SK-N-SH (cell line): ENCODE measurements around the gene SHMT1. TPM values are rescaled to one million over a fixed set of nuclear protein-coding genes. Genes with fewer than 3 reads are reported as not detected.

Experiments used
- CTCF ChIA-PET: fragments of 300-600, 350-600 bp; formaldehyde crosslinking; extraction: SDS; loops from one replicate; lab custom pipeline; 2021; lab: Yijun Ruan, JAX
- POLR2A ChIA-PET: fragments of 350-600 bp; sonication (Branson Sonifier 250); formaldehyde crosslinking; extraction: SDS; loops from one replicate; lab custom pipeline; 2020; ENCODE audit warnings: antibody characterized with exemption, inconsistent platforms; lab: Yijun Ruan, JAX
- DNase-seq: peaks from one replicate; pipeline ENCODE4 v3.0.0; 2012
- H2AFZ ChIP-seq: fragments of 200-600 bp; sonication (generic); 2 replicates; pipeline ENCODE4 v1.8.1; 2016; ENCODE audit warnings: antibody characterized with exemption, mild to moderate bottlenecking, low read depth
- H3F3A ChIP-seq: fragments of 200-600 bp; sonication (generic); replicated peaks from 2 replicates; pipeline ENCODE3; 2016; ENCODE audit warnings: antibody characterized with exemption, mild to moderate bottlenecking; ENCODE audit not compliant: insufficient read depth
- H3K27ac ChIP-seq, 2 experiments: fragments of 200-500 bp in 1 of 2; fragments of 200-600 bp in 1 of 2; sonication (Bioruptor generic) in 1 of 2; sonication (generic), shearing (Covaris generic) in 1 of 2; 2 replicates each; pipeline versions ENCODE4 v1.5.1 to v1.6.1; 2014 to 2016; ENCODE audit warnings: low read depth in 2 of 2, inconsistent platforms in 1 of 2, low read length in 1 of 2, mild to moderate bottlenecking in 1 of 2, mixed read lengths in 1 of 2
- H3K27me3 ChIP-seq: fragments of 200-600 bp; sonication (generic), shearing (Covaris generic); 2 replicates; pipeline ENCODE4 v1.6.1; 2016; ENCODE audit warnings: mixed run types; ENCODE audit not compliant: insufficient read depth
- H3K36me3 ChIP-seq, 2 experiments: fragments of 200-500 bp in 1 of 2; fragments of 200-600 bp in 1 of 2; sonication (Bioruptor generic) in 1 of 2; sonication (generic) in 1 of 2; replicated peaks in 1 of 2; 2 replicates each; pipeline versions ENCODE3 to v1.5.1; 2014 to 2016; ENCODE audit warnings: low read length in 1 of 2, mild to moderate bottlenecking in 1 of 2; ENCODE audit not compliant: insufficient read depth in 2 of 2, control insufficient read depth in 1 of 2
- H3K4me1 ChIP-seq, 2 experiments: fragments of 200-500 bp in 1 of 2; fragments of 200-600 bp in 1 of 2; sonication (Bioruptor generic) in 1 of 2; sonication (generic), shearing (Covaris generic) in 1 of 2; 2 replicates each; pipeline versions ENCODE4 v1.5.1 to v1.6.1; 2014 to 2016; ENCODE audit warnings: low read depth in 1 of 2, low read length in 1 of 2, mixed run types in 1 of 2; ENCODE audit not compliant: insufficient read depth in 2 of 2, control insufficient read depth in 1 of 2
- H3K4me2 ChIP-seq: fragments of 200-600 bp; sonication (generic), shearing (Covaris generic); 2 replicates; pipeline ENCODE4 v1.6.1; 2017; ENCODE audit warnings: mixed run types
- H3K4me3 ChIP-seq, 2 experiments: fragments of 200-500 bp in 1 of 2; fragments of 200-600 bp in 1 of 2; sonication (Bioruptor generic) in 1 of 2; sonication (generic), shearing (Covaris generic) in 1 of 2; 2 replicates each; pipeline versions ENCODE4 v1.5.1 to v1.8.1; 2014 to 2016; ENCODE audit warnings: low read depth in 2 of 2, inconsistent platforms in 1 of 2, low read length in 1 of 2, mild to moderate bottlenecking in 1 of 2, mixed read lengths in 1 of 2, moderate library complexity in 1 of 2
- H3K79me2 ChIP-seq: fragments of 200-600 bp; sonication (generic); 2 replicates; pipeline ENCODE4 v1.8.1; 2017; ENCODE audit warnings: mild to moderate bottlenecking; ENCODE audit not compliant: insufficient read depth
- H3K9ac ChIP-seq: fragments of 200-600 bp; sonication (generic); 2 replicates; pipeline ENCODE4 v1.6.1; 2017; ENCODE audit warnings: mixed run types
- H3K9me2 ChIP-seq: fragments of 200-600 bp; sonication (generic); 2 replicates; pipeline ENCODE4 v1.6.1; 2017; ENCODE audit warnings: mixed run types
- H3K9me3 ChIP-seq: fragments of 200-600 bp; sonication (generic); 2 replicates; pipeline ENCODE4 v1.6.1; 2017; ENCODE audit warnings: mixed run types, mild to moderate bottlenecking, moderate library complexity
- H4K20me1 ChIP-seq: fragments of 200-600 bp; sonication (generic); 2 replicates; pipeline ENCODE4 v1.6.1; 2017; ENCODE audit warnings: mild to moderate bottlenecking, mixed run types; ENCODE audit not compliant: insufficient read depth
- EP300 ChIP-seq, 2 experiments: IDR thresholded peaks; 2 replicates each; pipeline versions ENCODE4 v1.4.0 to v1.6.1; 2012; ENCODE audit warnings: borderline replicate concordance in 1 of 2, low read depth in 1 of 2, low read length in 1 of 2
- FOXM1 ChIP-seq: IDR thresholded peaks from 2 replicates; pipeline ENCODE4 v1.4.0; 2012; ENCODE audit warnings: low read depth, mild to moderate bottlenecking
- GABPA ChIP-seq: IDR thresholded peaks from 2 replicates; pipeline ENCODE4 v1.4.0; 2012; ENCODE audit warnings: low read depth, mild to moderate bottlenecking
- GATA2 ChIP-seq: sonication (generic); formaldehyde crosslinking; IDR thresholded peaks from 2 replicates; pipeline ENCODE4 v1.5.0; 2020; ENCODE audit warnings: mild to moderate bottlenecking, missing genetic modification reagents
- MXI1 ChIP-seq: IDR thresholded peaks from 2 replicates; pipeline ENCODE4 v1.6.1; 2012; ENCODE audit warnings: mild to moderate bottlenecking, low read depth, low read length, improper control_type of control experiment
- POLR2AphosphoS5 ChIP-seq: IDR thresholded peaks from 2 replicates; pipeline ENCODE4 v1.6.1; 2012; ENCODE audit warnings: low read depth, low read length
- RAD21 ChIP-seq: IDR thresholded peaks from 2 replicates; pipeline ENCODE4 v1.6.1; 2012; ENCODE audit warnings: mild to moderate bottlenecking, low read length
- RXRA ChIP-seq: IDR thresholded peaks from 2 replicates; pipeline ENCODE4 v1.4.0; 2012; ENCODE audit warnings: low read depth, mild to moderate bottlenecking, borderline replicate concordance
- TEAD4 ChIP-seq: IDR thresholded peaks from 2 replicates; pipeline ENCODE4 v1.4.0; 2012; ENCODE audit warnings: mild to moderate bottlenecking, borderline replicate concordance; ENCODE audit not compliant: insufficient read depth
- YY1 ChIP-seq: IDR thresholded peaks from 2 replicates; pipeline ENCODE4 v1.4.0; 2012; ENCODE audit warnings: low read depth, mild to moderate bottlenecking
- WGBS: methylation state at CpG from one replicate; pipeline ENCODE4 v1.1.6; 2017; ENCODE audit warnings: low lambda C conversion rate; 5-methylcytosine and 5-hydroxymethylcytosine counted together
- polyA plus RNA-seq, 3 experiments: library from polyadenylated mRNA; depleted of rRNA; stranded (reverse); fragments of >200 nt; gene quantifications; 2 replicates each; pipeline ENCODE4 v1.2.3, GENCODE V29; 2012
- TF ChIP-seq, protein P1 (sequence below): IDR thresholded peaks from 2 replicates; pipeline ENCODE4 v1.4.0; 2012; ENCODE audit warnings: low read depth, borderline replicate concordance
- TF ChIP-seq, protein P2 (sequence below): fragments of 200-600 bp; sonication (generic); IDR thresholded peaks from 2 replicates; pipeline ENCODE4 v1.6.1; 2017; ENCODE audit warnings: antibody characterized with exemption, mild to moderate bottlenecking, moderate library complexity
- TF ChIP-seq, protein P3 (sequence below): IDR thresholded peaks from 2 replicates; pipeline ENCODE4 v1.4.0; 2012; ENCODE audit warnings: low read depth
- TF ChIP-seq, protein P4 (sequence below): fragments of 150-350 bp; IDR thresholded peaks from 2 replicates; pipeline ENCODE4 v1.6.1; 2016; ENCODE audit warnings: mild to moderate bottlenecking, low read depth, low read length

Gene SHMT1
- polyA plus RNA-seq, 1 of the 3 experiments (the other 2 are of a cell fraction): 17.0 TPM

DNA sequence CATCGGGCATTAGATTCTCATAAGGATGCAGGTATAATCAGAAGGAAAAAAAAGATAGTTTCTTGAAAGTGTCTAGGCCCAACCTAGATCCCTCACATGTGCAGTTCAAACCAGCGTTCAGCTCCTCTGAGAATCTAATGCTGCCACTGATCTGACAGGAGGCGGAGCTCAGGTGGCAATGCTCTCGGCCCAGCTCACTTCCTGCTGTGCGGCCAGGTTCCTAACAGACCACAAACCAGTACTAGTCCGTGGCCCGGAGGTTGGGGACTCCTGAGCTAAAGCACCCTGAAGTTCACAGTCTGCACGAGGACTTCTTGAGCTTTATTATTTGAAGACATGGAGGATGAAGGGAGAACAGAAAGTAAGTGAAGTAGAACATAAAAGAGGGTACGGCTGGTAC lies 31.5 kb downstream of the SHMT1 start (continued):
- TF ChIP-seq, protein P1, sequence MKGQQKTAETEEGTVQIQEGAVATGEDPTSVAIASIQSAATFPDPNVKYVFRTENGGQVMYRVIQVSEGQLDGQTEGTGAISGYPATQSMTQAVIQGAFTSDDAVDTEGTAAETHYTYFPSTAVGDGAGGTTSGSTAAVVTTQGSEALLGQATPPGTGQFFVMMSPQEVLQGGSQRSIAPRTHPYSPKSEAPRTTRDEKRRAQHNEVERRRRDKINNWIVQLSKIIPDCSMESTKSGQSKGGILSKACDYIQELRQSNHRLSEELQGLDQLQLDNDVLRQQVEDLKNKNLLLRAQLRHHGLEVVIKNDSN: no peak
- TF ChIP-seq RXRA (no peak), FOXM1 (no peak), GATA2 (CRISPR knock-in tag) (no peak), GABPA (no peak), YY1 (no peak)
- TF ChIP-seq, protein P2, sequence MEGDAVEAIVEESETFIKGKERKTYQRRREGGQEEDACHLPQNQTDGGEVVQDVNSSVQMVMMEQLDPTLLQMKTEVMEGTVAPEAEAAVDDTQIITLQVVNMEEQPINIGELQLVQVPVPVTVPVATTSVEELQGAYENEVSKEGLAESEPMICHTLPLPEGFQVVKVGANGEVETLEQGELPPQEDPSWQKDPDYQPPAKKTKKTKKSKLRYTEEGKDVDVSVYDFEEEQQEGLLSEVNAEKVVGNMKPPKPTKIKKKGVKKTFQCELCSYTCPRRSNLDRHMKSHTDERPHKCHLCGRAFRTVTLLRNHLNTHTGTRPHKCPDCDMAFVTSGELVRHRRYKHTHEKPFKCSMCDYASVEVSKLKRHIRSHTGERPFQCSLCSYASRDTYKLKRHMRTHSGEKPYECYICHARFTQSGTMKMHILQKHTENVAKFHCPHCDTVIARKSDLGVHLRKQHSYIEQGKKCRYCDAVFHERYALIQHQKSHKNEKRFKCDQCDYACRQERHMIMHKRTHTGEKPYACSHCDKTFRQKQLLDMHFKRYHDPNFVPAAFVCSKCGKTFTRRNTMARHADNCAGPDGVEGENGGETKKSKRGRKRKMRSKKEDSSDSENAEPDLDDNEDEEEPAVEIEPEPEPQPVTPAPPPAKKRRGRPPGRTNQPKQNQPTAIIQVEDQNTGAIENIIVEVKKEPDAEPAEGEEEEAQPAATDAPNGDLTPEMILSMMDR: no peak
- TF ChIP-seq, protein P3, sequence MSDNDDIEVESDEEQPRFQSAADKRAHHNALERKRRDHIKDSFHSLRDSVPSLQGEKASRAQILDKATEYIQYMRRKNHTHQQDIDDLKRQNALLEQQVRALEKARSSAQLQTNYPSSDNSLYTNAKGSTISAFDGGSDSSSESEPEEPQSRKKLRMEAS: no peak

DNA sequence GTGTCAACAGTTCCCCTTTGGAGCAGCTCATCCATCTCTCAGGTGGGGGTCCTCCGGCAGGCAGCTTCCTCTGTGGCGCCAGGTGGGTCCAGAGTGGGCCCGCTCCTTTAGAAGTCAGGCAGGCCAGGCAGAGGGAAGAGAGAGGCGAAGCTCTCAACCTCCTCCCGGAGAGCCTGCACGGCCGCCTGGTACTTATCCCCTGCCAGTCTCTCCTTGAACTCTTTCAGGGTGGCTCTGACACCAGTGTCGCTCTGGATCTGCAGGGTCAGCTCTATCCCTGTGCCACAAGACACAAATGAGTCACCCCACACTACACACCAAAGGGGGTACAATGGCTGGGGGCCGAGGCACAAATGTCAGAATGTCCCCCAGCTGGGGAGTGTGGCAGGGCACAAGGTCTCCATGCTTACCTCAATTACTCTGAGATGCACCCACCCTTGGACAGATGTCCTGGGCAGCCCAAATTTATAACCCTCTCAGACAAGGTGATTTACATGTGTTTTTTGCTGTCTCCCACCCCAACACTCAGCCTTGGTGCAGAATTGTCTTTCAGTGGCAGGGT lies 34.6 kb downstream of the SHMT1 start:
- Histone ChIP-seq H3K4me1 (no peaks in the 10 kb centered on the region), H4K20me1 (0 out of 2 replicates have a peak, but pooled peaks cover 5% of the 10 kb centered on the region), H3K79me2 (peaks cover 4% of the 10 kb centered on the region), H2AFZ (no peak overlapping the region), H3K9ac (no peak overlapping the region), H3K27me3 (no peaks in the 10 kb centered on the region), H3K4me2 (no peak overlapping the region), H3K9me2 (no peaks in the 10 kb centered on the region), H3K36me3 (peaks cover 9 to 60% of the 10 kb centered on the region in 2 experiments), H3K4me3 (no peak overlapping the region), H3F3A (no peaks in the 10 kb centered on the region), H3K27ac (no peak overlapping the region), H3K9me3 (no peaks in the 10 kb centered on the region)
- ChIA-PET CTCF (no interaction called here), POLR2A (interaction anchor here (0.6 kb wide), 1 partner anchor 14 kb away, joined by 3 read pairs; no protein-coding TSS in a partner anchor)
- TF ChIP-seq, protein P3: no peak
- no peak for TF ChIP-seq RXRA
- no peak for TF ChIP-seq GABPA
- no peak for TF ChIP-seq TEAD4
- no peak for TF ChIP-seq MXI1
- TF ChIP-seq POLR2AphosphoS5: no peak
- 93% methylated on average over 3 of the region's 9 CpGs for WGBS
- no peak for DNase-seq

DNA sequence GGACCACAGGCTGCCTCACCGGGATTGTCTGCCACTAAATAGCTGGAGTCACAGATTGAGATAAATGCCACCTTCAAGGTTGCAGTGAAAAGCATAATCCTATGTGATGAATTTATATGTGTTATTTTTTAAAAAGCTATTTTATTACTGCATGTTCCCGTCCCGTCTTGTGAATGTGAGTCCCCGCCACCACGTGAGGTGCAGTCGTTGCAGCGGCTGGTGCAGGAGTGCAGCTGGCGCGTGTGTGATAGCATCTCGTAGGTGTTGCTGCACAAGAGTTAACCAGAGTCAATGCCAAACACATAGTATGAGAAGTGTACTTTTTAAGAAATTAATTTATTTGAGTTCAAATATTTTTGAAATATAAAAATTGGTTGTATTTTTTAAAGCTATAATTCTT lies 35.8 kb downstream of the SHMT1 start:
- DNase-seq: no peak
- CTCF ChIA-PET: no interaction called here

More for the DNA sequence above, 35.8 kb downstream of the SHMT1 start:
- Histone ChIP-seq H3K9me3 (no peaks in the 10 kb centered on the region), H3K4me1 (no peaks in the 10 kb centered on the region), H3K4me3 (no peak overlapping the region), H3K79me2 (peaks cover 13% of the 10 kb centered on the region), H3K27me3 (no peaks in the 10 kb centered on the region), H3K27ac (no peak overlapping the region), H2AFZ (no peak overlapping the region), H3K9me2 (no peaks in the 10 kb centered on the region), H3K4me2 (no peak overlapping the region), H4K20me1 (0 out of 2 replicates have a peak, but pooled peaks cover 5% of the 10 kb centered on the region), H3K9ac (no peak overlapping the region), H3F3A (no peaks in the 10 kb centered on the region), H3K36me3 (peaks cover 12 to 70% of the 10 kb centered on the region in 2 experiments)
- TF ChIP-seq EP300 (IDR thresholded peaks at IDR 0.05; ENCODE audit: borderline replicate concordance in 1 of 2, low read depth in 1 of 2, low read length in 1 of 2): no peak
- no peak for TF ChIP-seq RAD21
- TF ChIP-seq, protein P2: no peak
- TF ChIP-seq FOXM1: no peak
- TF ChIP-seq, protein P4, sequence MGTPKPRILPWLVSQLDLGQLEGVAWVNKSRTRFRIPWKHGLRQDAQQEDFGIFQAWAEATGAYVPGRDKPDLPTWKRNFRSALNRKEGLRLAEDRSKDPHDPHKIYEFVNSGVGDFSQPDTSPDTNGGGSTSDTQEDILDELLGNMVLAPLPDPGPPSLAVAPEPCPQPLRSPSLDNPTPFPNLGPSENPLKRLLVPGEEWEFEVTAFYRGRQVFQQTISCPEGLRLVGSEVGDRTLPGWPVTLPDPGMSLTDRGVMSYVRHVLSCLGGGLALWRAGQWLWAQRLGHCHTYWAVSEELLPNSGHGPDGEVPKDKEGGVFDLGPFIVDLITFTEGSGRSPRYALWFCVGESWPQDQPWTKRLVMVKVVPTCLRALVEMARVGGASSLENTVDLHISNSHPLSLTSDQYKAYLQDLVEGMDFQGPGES: no peak
- POLR2A ChIA-PET: no interaction called here
- WGBS: 92% methylated on average over 10 of the region's 10 CpGs
